ENCODE data around the gene RSU1.

- TF ChIP-seq CTCF (IDR thresholded peaks at IDR 0.05) (no peak), POLR2A (IDR thresholded peaks at IDR 0.05) (no peak)
Measured at GRCh38 chr10:16751244-16751643, 66.0 kb downstream of the RSU1 start.
